Measurements from ENCODE around the gene LYPD6B.

The LYPD6B gene, protein sequence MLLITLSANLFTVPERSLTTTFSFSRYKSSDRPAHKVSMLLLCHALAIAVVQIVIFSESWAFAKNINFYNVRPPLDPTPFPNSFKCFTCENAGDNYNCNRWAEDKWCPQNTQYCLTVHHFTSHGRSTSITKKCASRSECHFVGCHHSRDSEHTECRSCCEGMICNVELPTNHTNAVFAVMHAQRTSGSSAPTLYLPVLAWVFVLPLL

DNA sequence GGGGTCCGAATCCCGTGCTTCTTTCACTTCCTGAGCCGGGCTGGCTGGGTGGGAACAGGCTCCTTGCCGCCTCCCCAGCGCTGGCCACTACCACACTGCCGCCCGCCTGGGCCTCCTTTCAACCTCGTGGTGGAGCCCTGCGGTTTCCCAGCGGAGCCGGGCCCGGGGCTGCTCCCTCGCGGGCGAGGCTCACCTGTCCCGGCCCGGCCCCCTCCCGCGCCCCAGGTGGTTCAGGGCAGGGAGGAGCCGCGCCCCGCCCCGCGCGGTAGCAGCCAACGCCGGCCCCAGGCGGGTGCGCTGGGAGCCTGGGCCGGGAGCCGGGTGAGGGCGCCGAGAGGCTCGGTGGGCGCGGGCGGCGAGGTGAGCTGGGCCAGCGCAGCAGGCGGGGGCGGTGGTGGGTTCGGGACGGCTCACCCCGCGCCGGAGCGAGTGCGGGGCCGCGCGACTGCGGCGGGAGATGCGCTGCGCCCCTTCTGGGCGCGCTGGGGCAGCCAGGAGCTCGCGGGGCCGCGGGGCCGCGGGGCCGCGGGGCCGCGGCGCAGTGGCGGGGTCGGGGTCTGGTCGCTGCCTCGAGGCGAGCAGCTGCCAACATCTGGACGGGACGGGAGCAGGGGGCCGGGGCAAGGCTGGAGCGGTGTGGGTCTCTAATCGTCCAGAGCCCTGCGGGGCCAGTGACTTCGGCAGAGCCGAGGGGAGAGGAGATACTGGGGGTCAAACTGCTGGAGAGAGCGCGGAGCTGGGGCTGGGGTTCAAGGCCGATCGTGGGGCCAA is at the start of gene LYPD6B:
Gene LYPD6B, plus strand, starts transcription at position 258 of the 771 bp plus-strand sequence. CDS start 92,250 bp downstream, outside the sequence.
- no peak for DNase-seq

DNA sequence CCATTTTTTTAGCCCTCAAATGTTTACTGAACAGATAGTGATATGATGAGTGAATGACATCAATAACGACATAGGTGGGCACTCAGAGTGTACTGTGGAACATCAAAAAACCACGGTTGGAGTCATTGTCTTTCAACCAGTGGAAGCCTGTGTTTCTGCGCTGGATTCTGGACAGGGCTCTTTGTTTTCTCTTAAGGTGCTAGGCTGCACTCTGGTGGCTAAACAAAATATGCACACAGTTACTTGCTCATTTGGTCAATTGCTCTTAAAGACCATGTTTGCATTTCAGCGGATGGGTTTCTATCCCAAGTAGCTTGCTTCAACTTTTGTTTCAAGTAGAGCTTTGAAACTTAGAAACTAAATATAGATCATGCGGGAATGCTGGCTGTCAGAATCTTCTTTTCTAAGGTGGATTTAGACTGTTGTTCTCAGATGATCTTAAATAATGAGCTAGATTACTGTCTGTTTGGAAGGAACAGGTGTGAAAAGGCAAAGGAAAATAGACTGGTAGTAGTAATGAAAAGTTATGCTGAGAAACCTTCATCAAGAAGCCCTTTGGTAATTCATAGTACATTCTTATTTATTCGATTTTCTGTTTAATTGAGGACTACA is 48.5 kb upstream of the LYPD6B start:
- DNase-seq = peak in 1 of 2 experiments; percentile 45

DNA sequence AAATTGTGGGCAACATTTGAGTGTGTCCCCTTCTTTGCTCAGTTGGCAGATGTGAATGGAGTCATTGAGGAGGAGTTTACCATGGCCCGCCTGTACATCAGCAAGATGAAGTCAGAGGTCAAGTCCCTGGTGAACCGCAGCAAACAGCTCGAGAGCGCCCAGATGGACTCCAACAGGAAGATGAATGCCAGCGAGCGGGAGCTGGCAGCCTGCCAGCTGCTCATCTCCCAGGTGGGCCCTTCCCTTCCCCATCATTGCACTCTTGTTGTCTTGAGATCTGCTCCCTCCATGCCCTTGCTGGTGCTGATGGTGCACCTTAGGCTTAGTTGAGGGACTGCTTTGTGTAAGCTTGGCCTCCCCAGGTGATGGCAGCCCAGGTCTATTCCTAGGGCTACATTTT is 47.5 kb upstream of the LYPD6B start:
- no peak for DNase-seq

DNA sequence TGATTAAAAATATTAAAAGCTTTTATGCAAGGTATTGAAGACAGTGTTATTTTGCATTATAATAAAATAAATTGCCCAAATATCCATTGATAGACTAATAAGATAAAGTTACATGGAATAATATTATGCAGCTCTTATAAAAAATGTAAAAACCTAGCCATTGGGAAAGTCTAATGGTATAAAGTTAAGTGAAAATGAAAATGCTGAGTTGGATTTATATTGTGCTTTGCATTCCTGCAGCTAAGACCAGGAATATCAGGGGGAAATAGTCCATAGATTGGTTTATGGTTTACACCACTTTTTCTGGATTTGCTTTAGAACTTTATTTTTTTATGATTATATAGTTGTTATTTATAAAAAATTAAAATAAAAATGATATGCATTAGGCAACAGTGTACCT is 46.1 kb upstream of the LYPD6B start:
- no peak for DNase-seq

DNA sequence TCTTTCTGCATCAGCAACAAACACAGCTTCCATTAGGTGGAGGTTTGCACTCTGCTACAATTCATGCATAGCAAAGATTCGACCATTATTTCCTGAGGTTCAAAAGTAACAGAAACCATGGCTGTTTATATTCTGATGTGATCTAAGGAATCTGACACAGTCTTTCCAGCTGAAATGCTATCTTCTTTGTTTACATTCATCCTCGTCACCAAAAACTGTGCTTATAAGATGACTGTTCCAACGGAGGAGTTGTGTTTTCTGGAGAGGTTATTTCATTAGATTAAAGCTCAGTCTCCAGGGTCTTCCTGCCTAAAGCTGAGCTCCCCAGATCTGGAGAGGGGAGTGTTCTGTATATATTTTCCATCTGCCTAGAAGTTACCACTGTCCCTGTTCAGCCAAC is 45.1 kb upstream of the LYPD6B start:
- no peak for DNase-seq

DNA sequence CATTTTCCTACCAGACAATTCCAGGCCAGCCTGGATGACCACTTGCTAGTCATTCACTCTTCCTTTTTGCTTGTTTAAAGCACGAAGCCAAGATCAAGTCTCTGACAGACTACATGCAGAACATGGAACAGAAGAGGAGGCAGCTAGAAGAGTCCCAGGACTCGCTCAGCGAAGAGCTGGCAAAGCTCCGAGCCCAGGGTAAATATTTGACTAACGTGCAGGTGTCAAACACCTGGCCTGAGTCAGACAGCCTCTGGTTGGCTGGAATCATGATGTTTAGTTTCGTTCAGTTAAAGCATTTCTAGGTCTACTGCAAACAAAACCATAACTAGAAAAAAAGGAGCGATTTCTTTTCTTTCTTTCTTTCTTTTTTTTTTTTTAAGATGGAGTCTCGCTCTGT is 44.2 kb upstream of the LYPD6B start:
- no peak for DNase-seq

DNA sequence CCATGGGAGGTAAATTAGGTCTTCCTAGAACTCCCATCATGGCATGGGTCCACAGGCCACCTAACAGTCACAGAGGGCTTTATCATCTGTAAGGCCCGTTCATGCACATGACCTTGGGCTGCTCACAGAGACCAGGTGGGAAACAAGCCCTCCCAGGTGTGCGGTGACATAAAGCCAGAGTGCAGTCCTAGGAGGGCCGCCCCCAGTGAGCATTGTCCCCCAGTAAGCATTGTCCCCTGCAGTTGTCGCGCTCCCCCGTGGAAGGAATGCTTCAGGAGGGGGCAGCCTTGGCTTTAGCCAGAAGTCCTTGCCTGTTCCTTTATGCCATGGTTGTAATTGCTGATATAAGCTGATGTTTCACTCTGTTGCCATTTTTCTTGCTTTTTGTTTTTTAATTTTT is 41.7 kb upstream of the LYPD6B start:
- no peak for DNase-seq

DNA sequence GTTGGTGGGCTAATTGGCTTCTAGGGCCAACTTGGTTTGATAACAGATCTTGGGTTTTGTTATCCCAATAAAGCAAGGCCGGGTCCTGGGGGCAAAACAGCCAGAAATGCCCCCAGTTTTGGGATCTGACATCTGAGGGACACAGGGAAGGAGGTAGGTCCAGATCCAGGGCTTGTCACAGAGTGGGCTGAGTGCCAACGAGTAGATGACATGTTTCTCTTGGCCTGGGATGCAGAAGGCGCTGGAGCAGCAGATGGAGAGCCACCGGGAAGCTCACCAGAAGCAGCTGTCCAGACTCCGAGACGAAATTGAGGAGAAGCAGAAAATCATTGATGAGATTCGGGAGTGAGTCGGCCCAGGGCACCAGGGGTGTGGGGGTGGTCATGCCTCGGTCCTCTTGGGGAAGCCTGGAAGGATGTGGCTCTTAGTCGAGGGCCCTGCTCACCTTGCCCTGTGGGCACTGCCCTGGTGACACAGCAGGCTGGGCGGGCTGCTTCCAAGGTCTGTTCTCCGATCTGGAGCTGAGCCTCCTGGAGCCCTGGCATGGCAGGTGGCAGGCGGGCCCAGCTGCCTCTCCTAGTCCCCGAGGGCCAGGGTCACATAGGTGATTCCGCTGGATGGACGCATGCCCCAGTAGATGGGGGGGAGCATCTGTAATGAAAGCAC is 40.2 kb upstream of the LYPD6B start:
- DNase-seq = no peak

DNA sequence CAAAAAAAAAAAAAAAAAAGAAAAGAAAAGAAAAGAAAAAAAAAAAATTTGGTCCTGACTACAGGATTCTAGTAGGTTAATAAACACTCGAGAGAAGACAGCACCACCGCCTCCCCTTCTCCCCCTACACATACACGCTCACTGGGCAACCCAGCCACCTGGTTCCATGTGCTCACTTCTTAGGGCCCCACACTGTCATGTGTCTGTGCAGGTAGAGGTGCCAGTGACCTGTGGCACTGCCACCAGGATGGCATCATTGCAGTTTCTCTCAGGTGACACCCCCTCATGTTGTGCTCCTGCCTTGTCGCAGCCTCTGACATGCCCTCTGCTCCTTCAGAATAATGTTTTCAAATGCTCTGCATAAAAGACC is 39.7 kb upstream of the LYPD6B start:
- no peak for DNase-seq

DNA sequence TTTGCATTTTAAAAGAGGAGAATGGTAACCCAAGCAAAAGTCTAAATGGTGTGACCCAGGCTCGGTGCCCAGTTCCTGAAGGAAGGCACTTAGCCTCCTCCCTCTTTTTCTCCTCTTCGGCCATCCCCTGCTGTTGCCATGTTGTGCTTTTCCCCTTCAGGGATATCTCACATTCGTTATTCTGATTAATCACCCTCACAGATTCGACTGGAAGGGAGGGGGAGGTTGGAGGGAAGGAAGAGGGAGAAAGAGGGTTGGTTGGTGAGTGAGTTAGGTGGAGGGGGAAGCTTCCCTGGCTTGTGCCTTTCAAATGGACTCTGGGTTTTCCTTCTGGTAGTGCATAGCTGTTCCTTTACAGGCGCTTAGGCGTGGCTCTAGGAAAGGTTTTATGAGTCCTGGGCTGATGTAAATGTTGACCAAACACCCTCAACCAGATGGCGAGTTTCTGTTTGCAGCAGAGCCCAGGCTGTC is 39.0 kb upstream of the LYPD6B start:
- DNase-seq = no peak

DNA sequence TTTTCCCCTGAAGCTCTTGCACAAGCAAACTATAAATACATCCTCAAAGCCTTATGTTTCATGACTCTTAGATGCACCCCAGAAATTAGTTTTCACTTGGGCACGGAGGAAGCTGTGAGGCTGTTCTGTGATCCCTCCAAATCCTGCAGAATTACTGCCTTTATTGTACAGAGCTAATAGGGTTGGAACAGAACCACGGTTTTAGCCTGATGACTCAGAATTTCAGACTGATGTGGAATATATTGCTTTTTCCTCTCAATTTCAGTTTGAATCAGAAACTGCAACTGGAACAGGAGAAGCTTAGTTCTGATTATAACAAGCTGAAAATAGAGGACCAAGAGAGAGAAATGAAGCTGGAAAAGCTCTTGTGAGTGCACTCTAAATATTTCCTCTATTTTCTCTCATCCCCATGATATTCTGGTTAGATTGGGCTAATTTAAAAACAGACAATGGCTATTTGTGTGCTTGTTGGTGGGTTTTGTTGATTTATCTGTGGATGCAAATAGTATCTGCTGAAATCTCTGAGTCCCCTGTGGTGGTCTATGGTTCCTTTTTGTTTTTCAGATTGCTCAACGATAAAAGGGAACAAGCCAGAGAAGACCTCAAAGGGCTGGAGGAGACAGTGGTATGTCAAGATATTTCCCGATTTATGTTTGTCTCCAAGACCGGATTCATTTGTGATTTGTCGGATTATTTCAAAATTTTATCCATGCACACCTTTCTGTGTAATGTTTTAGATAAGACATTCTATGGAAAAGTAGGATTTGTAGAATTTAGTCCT is 38.2 kb upstream of the LYPD6B start:
- no peak for DNase-seq

DNA sequence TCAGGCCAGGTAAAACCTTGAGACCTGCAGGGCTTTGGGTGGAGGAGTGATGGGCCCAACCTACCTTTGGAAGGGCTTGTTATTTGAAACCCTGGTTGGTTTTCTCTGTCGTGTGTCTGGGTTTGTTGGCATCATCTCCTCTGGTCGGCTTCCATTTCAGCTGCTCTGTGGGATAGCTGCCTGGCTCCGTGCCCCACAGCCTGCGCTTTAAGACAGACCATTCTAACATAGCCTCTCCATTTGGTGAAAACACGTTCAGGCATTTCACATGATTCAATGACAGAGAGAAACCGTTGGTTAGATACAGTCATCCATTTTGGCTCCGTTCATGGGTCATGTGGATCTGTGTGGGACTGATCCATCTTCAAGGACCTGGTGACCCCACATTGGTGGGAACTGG is 37.0 kb upstream of the LYPD6B start:
- no peak for DNase-seq

DNA sequence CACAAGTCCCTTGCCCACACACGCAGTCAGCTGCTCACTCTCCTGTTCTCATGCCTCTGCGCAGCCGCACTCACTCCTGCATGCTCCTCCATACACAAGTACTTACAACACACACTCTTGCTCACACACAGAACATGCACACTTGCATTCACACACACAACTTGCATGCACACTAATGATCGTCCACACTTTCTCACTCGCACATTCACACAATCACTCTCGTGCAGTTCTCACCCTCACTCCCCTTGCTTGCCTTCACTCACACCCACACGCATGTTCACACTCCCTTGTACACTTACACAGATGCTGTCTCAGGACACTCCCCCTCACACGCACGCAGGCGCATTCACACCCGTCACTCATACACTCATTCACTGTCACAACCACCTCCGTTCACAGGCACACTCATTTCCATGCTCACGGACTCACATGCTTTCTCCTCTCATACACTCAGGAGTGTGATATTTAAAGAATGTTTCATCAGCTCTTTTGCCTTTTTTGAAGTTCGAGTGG is 36.1 kb upstream of the LYPD6B start:
- DNase-seq = no peak

DNA sequence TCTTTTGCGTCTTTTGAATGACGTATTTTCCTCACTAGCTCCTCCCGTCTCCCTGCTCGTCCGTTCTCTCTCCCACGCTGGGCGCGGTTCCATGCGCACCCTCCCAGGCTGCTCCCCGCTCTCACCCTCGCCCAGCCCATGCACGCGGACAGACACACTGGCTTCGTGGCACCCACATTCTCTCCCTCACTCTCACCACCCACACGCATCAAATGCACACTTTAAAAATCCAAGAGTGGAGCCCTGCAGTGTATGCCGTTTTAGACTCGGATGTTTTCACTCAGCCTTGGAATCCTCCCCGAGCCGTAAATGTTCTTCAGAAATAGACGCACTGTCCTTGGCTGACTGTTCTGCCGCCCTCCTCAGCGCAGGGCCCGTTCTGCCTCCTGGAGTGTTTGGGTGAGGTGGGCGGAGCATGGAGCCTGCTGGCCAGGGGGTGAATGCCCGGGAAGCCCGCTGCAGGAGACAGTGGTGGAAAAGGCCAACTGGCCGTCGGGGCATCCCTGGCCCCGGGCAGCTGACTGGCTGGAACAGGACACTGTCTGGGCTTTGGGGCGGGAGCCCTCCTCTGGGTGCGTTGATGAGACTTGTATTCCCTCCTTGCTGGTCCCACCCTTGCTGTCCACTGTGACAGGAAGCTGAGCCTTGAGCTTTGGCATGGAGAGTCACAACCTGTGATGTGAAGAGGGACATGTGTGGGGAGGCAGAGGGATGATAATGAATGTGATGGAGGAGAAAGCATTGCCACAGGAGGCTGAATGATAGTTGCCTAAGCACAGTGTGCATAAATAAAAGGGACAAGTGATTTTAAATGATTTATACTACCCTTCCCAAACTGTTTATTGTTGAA is 35.4 kb upstream of the LYPD6B start:
- DNase-seq = no peak

DNA sequence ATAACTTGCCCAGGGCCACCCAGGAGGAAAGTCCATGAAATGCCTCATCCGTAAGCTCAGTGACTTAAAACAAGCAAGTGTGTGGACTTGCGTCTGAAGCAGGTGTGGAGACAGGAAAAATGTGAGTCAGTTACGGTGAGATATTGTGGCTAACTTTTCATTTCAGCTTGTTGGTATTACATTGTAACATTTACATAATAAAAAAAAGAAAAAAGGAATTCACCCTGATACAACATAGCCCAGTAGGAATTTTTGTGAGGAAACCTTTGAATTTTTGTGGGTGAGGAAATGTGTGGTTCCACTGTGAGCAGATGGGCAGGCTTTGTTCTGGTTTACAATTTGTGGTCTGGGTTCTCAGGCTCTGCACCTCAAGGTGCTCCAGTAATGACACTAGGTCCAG is 33.7 kb upstream of the LYPD6B start:
- no peak for DNase-seq

DNA sequence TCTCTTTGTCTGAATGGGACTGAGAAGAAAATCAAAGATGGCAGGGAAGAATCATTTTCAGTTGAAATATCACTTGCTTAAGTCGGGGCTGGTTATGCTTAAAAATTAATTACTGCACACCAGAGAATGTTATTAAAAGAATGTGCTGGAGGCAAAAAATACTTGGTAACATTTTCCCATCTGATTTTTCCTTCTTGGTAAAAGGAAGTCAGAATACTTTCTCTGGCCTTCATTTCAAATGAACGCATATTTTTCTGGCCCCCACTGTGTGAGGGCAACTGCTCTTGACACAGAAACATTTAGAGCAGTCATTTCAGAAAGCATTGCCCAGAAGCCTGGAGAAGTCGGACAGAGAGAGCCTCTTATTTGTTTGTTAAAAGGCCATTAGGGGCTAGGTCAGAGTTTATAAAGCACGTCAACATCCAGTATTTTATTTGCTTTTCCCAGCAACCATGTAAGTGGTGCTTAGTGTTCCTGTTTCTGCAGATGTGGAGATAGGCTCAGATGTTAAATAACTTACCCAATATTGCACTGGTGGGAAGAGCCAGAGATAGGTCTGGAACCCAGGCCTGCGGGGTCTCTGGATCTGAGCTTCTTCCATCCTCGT is 32.9 kb upstream of the LYPD6B start:
- DNase-seq = no peak

DNA sequence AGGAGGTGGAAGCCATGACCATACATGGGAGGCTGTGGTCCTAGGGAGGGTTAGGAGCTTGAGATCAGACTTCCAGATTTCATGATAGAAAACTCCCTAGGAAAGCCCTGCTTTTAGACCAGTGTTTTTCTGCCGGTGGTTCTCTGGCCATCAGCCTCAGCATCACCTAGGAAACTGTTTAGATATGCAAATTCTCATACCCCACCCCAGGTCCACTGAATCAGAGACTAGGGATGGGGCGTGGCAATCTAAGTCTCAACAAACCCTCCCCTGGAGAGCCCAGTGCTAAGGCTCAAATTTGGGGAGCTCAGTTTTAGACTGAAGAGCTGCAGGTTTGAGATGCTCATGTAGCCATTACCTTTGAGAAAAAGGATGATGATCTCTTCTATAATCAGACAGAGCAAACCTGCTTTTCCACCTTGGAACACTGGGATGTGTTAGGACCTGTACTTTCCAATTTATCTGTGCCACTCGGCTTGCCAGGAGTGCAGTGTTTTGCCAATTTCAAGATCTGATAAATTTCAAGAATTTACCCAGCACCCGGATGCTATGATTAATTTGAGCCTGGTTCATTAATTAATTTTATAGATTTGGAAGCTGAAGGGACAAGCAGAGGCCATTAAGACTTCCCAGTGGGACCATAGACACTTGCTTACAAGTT is 31.5 kb upstream of the LYPD6B start:
- no peak for DNase-seq

DNA sequence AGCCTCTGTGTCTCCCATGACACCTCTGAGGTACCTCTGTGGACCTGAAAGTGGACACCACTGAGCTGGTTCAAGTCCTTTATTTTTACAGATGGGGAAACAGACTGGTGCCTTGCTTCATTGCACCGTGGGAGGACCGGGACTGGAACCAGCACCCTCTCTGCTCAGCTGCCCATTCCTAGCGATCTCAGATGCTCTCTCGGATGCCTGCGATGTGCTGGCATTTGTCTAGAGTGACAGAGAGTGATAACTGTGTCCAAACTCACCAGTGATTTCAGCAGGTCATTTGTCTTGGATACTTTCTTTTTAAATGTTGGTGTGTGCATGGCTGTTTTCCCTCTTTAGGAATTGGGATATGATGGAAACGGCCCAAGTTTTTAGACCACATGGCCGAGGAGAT is 30.1 kb upstream of the LYPD6B start:
- DNase-seq = no peak

DNA sequence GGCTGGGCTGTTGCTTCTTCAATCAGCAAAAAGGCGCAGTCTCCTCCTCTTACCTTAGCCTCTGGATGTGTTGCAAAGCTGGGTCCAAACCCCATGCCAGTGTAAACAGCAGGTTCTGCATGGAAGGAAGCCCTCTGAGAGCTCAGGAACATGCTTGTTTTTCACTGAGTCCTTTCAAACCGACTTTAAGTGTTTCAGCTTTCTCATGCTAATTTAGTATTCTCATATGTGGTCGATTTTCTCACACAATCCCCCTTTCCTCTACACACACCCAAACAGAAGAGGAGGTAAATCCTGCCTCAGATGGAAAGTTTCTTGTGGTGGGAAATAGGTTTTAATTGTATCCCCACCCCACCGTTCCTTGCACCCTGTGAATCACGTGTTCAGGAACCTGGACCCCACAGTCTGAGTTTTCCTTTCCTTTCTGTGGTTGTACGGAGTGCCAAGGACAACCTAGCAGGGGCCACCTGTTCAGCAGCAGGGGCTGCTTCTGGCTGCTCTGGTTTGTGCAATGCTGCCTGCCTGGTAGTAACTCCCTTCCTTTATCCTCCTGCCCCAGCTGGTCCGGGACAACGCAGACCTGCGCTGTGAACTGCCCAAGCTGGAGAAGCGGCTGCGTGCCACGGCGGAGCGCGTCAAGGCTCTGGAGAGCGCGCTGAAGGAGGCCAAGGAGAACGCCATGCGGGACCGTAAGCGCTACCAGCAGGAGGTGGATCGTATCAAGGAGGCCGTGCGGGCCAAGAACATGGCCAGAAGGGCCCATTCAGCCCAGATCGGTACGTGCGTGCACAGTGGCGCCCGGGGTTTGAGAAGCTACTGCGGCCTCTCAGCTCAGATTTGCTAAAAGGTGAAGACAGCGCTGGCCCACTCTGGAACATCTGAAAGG is 28.7 kb upstream of the LYPD6B start:
- no peak for DNase-seq

DNA sequence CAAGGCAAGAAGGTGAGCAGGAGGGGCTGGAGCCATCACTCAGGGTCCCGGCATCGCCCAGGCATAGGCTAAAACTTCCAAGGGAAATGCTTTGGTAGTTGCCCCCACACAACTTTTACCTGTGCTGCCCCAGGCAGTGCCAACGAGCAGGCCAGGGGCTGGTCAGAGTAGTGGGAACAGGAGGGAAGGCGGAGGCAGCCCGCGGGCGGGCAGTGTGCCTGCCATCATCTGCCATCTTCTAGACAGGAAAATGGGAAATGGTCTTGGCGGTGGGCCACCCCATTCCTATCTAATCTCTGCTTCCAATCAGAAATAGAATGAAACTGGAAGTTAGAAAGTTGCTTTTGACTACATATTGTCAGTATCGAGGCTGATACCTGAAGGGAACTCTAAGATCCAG is 26.0 kb upstream of the LYPD6B start:
- no peak for DNase-seq

Data from activated T-cell treated with anti-CD3 and anti-CD28 coated beads, Interleukin-2, amount 50 U/mL, for 48 hours (primary cell).